Sigmoid colon (tissue), 4 donors: ENCODE measurements around the gene PFKP.

Source experiments
- EP300 ChIP-seq, 4 donors: sonication (generic); formaldehyde crosslinking; IDR thresholded peaks; one replicate each; pipeline ENCODE4 v1.6.1; 2017; ENCODE audit warnings: antibody characterized with exemption in 4 of 4
- TF ChIP-seq, protein P1 (sequence below), 4 experiments: fragments of 450-650 bp in 3 of 4; fragments of 200-600 bp in 1 of 4; IDR thresholded peaks; one replicate each; pipeline ENCODE4 v1.5.1; 2016 to 2019; ENCODE audit warnings: antibody characterized with exemption in 4 of 4, mild to moderate bottlenecking in 3 of 4, moderate library complexity in 2 of 4

DNA sequence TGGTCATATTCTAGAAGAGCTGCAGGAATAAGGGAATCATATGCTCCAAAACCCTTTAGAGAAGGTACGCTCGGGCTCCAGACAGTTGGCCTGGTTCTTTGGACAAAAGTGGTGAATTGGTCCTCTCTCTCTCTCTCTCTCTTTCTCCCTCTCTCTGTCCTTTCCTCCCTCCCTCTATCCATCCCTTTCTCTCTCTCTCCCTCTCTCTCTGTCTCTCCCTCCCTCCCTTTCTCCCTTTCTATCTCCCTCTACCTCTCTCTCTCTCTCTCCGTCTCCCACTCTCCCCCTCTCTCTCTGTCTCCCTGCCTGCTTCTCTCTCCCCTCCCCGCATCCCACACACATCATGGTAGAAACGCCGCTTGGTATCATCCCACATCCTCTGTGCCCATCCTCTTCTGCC, 19.8 kb upstream of the PFKP start:
- no peak for TF ChIP-seq EP300 (IDR thresholded peaks at IDR 0.05)
- TF ChIP-seq, protein P1, sequence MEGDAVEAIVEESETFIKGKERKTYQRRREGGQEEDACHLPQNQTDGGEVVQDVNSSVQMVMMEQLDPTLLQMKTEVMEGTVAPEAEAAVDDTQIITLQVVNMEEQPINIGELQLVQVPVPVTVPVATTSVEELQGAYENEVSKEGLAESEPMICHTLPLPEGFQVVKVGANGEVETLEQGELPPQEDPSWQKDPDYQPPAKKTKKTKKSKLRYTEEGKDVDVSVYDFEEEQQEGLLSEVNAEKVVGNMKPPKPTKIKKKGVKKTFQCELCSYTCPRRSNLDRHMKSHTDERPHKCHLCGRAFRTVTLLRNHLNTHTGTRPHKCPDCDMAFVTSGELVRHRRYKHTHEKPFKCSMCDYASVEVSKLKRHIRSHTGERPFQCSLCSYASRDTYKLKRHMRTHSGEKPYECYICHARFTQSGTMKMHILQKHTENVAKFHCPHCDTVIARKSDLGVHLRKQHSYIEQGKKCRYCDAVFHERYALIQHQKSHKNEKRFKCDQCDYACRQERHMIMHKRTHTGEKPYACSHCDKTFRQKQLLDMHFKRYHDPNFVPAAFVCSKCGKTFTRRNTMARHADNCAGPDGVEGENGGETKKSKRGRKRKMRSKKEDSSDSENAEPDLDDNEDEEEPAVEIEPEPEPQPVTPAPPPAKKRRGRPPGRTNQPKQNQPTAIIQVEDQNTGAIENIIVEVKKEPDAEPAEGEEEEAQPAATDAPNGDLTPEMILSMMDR (IDR thresholded peaks at IDR 0.05) = no peak
